ENCODE results near the gene WWOX.

Gene WWOX

GRCh38 chr16:78952630-78953029, 853.2 kb downstream of the WWOX start:
- TF ChIP-seq FOXP2 (optimal IDR thresholded peaks at IDR 0.05; ENCODE audit: control extremely low read depth, extremely low read length, insufficient read depth) (no peak), EZH2 (IDR thresholded peaks at IDR 0.05) (no peak), POLR2AphosphoS5 (IDR thresholded peaks at IDR 0.05; ENCODE audit: borderline replicate concordance, low read depth, low read length) (no peak)
- no peak overlapping the region for H3K9ac ChIP-seq (ENCODE audit: insufficient read length)

GRCh38 chr16:78953526-78953925, 854.1 kb downstream of the WWOX start:
- H3K36me3 ChIP-seq (ENCODE audit: insufficient read depth, low read length) = no peaks in the 10 kb centered on the region
- no peak overlapping the region for H3K27ac ChIP-seq
- DNase-seq (ENCODE audit: low read depth, low spot score) = no peak
- no peak overlapping the region for H3K4me3 ChIP-seq
- no peak for TF ChIP-seq FOXP2 (optimal IDR thresholded peaks at IDR 0.05; ENCODE audit: control extremely low read depth, extremely low read length, insufficient read depth)
- TF ChIP-seq EZH2 (IDR thresholded peaks at IDR 0.05) = no peak
- no peak for TF ChIP-seq POLR2AphosphoS5 (IDR thresholded peaks at IDR 0.05; ENCODE audit: borderline replicate concordance, low read depth, low read length)
- H3K9me3 ChIP-seq (ENCODE audit: low read depth, low read length) = no peaks in the 10 kb centered on the region
- H3K9ac ChIP-seq (ENCODE audit: insufficient read length) = no peak overlapping the region

More at GRCh38 chr16:78952630-78953029, 853.2 kb downstream of the WWOX start:
- no peak overlapping the region for H3K4me3 ChIP-seq
- H3K36me3 ChIP-seq (ENCODE audit: insufficient read depth, low read length) = no peaks in the 10 kb centered on the region
- H3K9me3 ChIP-seq (ENCODE audit: low read depth, low read length) = no peaks in the 10 kb centered on the region
- H3K27ac ChIP-seq = no peak overlapping the region
- no peak for DNase-seq (ENCODE audit: low read depth, low spot score)

- no peak overlapping the region for H3K9ac ChIP-seq (ENCODE audit: insufficient read length)
- no peak for DNase-seq (ENCODE audit: low read depth, low spot score)
- H3K9me3 ChIP-seq (ENCODE audit: low read depth, low read length) = no peaks in the 10 kb centered on the region
- H3K4me3 ChIP-seq = no peak overlapping the region
- H3K36me3 ChIP-seq (ENCODE audit: insufficient read depth, low read length) = no peaks in the 10 kb centered on the region
- TF ChIP-seq POLR2AphosphoS5 (IDR thresholded peaks at IDR 0.05; ENCODE audit: borderline replicate concordance, low read depth, low read length) = no peak
- no peak for TF ChIP-seq EZH2 (IDR thresholded peaks at IDR 0.05)
- TF ChIP-seq FOXP2 (optimal IDR thresholded peaks at IDR 0.05; ENCODE audit: control extremely low read depth, extremely low read length, insufficient read depth) = no peak
- H3K27ac ChIP-seq = no peak overlapping the region
Observed at GRCh38 chr16:78955206-78955605, 855.8 kb downstream of the WWOX start.

GRCh38 chr16:78956859-78957258, 857.4 kb downstream of the WWOX start:
- Histone ChIP-seq H3K27ac (no peak overlapping the region), H3K9ac (ENCODE audit: insufficient read length) (no peak overlapping the region), H3K4me3 (no peak overlapping the region), H3K9me3 (ENCODE audit: low read depth, low read length) (no peaks in the 10 kb centered on the region), H3K36me3 (ENCODE audit: insufficient read depth, low read length) (no peaks in the 10 kb centered on the region)
- TF ChIP-seq POLR2AphosphoS5 (IDR thresholded peaks at IDR 0.05; ENCODE audit: borderline replicate concordance, low read depth, low read length) = no peak
- no peak for DNase-seq (ENCODE audit: low read depth, low spot score)

- DNase-seq (ENCODE audit: low read depth, low spot score) = no peak
- no peak overlapping the region for H3K4me3 ChIP-seq
- H3K9ac ChIP-seq (ENCODE audit: insufficient read length) = no peak overlapping the region
- H3K9me3 ChIP-seq (ENCODE audit: low read depth, low read length) = no peaks in the 10 kb centered on the region
- H3K27ac ChIP-seq = no peak overlapping the region
- no peak for TF ChIP-seq EZH2 (IDR thresholded peaks at IDR 0.05)
- H3K36me3 ChIP-seq (ENCODE audit: insufficient read depth, low read length) = no peaks in the 10 kb centered on the region
Observed at GRCh38 chr16:78957317-78958100, 858.1 kb downstream of the WWOX start.

- Histone ChIP-seq H3K36me3 (ENCODE audit: insufficient read depth, low read length) (no peaks in the 10 kb centered on the region), H3K27ac (no peak overlapping the region), H3K9me3 (ENCODE audit: low read depth, low read length) (no peaks in the 10 kb centered on the region), H3K9ac (ENCODE audit: insufficient read length) (no peak overlapping the region), H3K4me3 (no peak overlapping the region)
- TF ChIP-seq POLR2AphosphoS5 (IDR thresholded peaks at IDR 0.05; ENCODE audit: borderline replicate concordance, low read depth, low read length) = no peak
- DNase-seq (ENCODE audit: low read depth, low spot score) = no peak
Observed at GRCh38 chr16:78961464-78961863, 862.0 kb downstream of the WWOX start.

GRCh38 chr16:78962457-78962929, 863.0 kb downstream of the WWOX start:
- no peaks in the 10 kb centered on the region for H3K9me3 ChIP-seq (ENCODE audit: low read depth, low read length)

GRCh38 chr16:78967948-78968347, 868.5 kb downstream of the WWOX start:
- Histone ChIP-seq H3K36me3 (ENCODE audit: insufficient read depth, low read length) (no peaks in the 10 kb centered on the region), H3K27ac (no peak overlapping the region), H3K9me3 (ENCODE audit: low read depth, low read length) (no peaks in the 10 kb centered on the region), H3K4me3 (no peak overlapping the region), H3K9ac (ENCODE audit: insufficient read length) (no peak overlapping the region)
- DNase-seq (ENCODE audit: low read depth, low spot score) = no peak
- TF ChIP-seq FOXP2 (optimal IDR thresholded peaks at IDR 0.05; ENCODE audit: control extremely low read depth, extremely low read length, insufficient read depth) (no peak), EZH2 (IDR thresholded peaks at IDR 0.05) (no peak)

More at GRCh38 chr16:78962457-78962929, 863.0 kb downstream of the WWOX start:
- Histone ChIP-seq H3K27ac (no peak overlapping the region), H3K4me3 (no peak overlapping the region), H3K36me3 (ENCODE audit: insufficient read depth, low read length) (no peaks in the 10 kb centered on the region), H3K9ac (ENCODE audit: insufficient read length) (no peak overlapping the region)
- no peak for DNase-seq (ENCODE audit: low read depth, low spot score)
- TF ChIP-seq FOXP2 (optimal IDR thresholded peaks at IDR 0.05; ENCODE audit: control extremely low read depth, extremely low read length, insufficient read depth) = no peak
- no peak for TF ChIP-seq EZH2 (IDR thresholded peaks at IDR 0.05)
- no peak for TF ChIP-seq POLR2AphosphoS5 (IDR thresholded peaks at IDR 0.05; ENCODE audit: borderline replicate concordance, low read depth, low read length)

- H3K27ac ChIP-seq = no peak overlapping the region
- no peaks in the 10 kb centered on the region for H3K36me3 ChIP-seq (ENCODE audit: insufficient read depth, low read length)
- no peak overlapping the region for H3K4me3 ChIP-seq
- TF ChIP-seq POLR2AphosphoS5 (IDR thresholded peaks at IDR 0.05; ENCODE audit: borderline replicate concordance, low read depth, low read length) (no peak), EZH2 (IDR thresholded peaks at IDR 0.05) (no peak), FOXP2 (optimal IDR thresholded peaks at IDR 0.05; ENCODE audit: control extremely low read depth, extremely low read length, insufficient read depth) (no peak)
- no peak for DNase-seq (ENCODE audit: low read depth, low spot score)
- H3K9ac ChIP-seq (ENCODE audit: insufficient read length) = no peak overlapping the region
- H3K9me3 ChIP-seq (ENCODE audit: low read depth, low read length) = no peaks in the 10 kb centered on the region
Observed at GRCh38 chr16:78969721-78970120, 870.3 kb downstream of the WWOX start.

All from SK-N-MC (cell line).